Activated CD8-positive, alpha-beta T cell treated with anti-CD3 and anti-CD28 coated beads for 36 hours (primary cell): ENCODE data around the gene UTP4. TPM values are rescaled to one million over a fixed set of nuclear protein-coding genes. Genes with fewer than 3 reads are reported as not detected.

ENCODE experiments used
- ATAC-seq: fragments of 200-7000 bp; cut with Tn5 transposase; one replicate; pipeline ENCODE4 v1.10.0; 2021; ENCODE audit warnings: mild to moderate bottlenecking, moderate library complexity
- CTCF ChIA-PET: fragments of 350-600 bp; sonication (Branson Sonifier 250); formaldehyde crosslinking; loops from one replicate; lab custom pipeline; 2021; ENCODE audit warnings: antibody characterized with exemption; lab: Charles Lee
- POLR2A ChIA-PET: fragments of 350-600 bp; sonication (Branson Sonifier 250); formaldehyde crosslinking; loops from one replicate; lab custom pipeline; 2021; ENCODE audit warnings: antibody characterized with exemption; lab: Charles Lee
- DNase-seq: peaks from one replicate; pipeline ENCODE4 v3.0.0-alpha.2; 2020
- H3K27ac Mint-ChIP-seq: one replicate; pipeline ENCODE4 v1.8.0; 2021; ENCODE audit warnings: mild to moderate bottlenecking, mixed read lengths
- H3K27me3 Mint-ChIP-seq: one replicate; pipeline ENCODE4 v1.8.0; 2021; ENCODE audit warnings: mixed read lengths
- H3K36me3 Mint-ChIP-seq: one replicate; pipeline ENCODE4 v1.8.0; 2021; ENCODE audit warnings: low read depth, mixed read lengths
- H3K4me1 Mint-ChIP-seq: one replicate; pipeline ENCODE4 v1.8.0; 2021; ENCODE audit warnings: low read depth, mixed read lengths
- H3K4me3 Mint-ChIP-seq: one replicate; pipeline ENCODE4 v1.8.0; 2021; ENCODE audit warnings: mild to moderate bottlenecking, moderate library complexity, mixed read lengths
- H3K9me3 Mint-ChIP-seq: one replicate; pipeline ENCODE4 v1.8.0; 2021; ENCODE audit warnings: mixed read lengths
- CTCF ChIP-seq: fragments of 200-600 bp; IDR thresholded peaks from one replicate; pipeline ENCODE4 v1.8.0; 2022; ENCODE audit warnings: antibody characterized with exemption, mild to moderate bottlenecking
- intact Hi-C: fragments of 100-400 bp; cut with micrococcal nuclease; formaldehyde crosslinking; loops from one replicate; pipeline ENCODE4 v1.10.0; 2022
- total RNA-seq, 2 experiments: library from RNA; stranded (reverse); gene quantifications; one replicate each; pipeline ENCODE4 v1.2.3, GENCODE V29; 2021

The UTP4 gene
- total RNA-seq, 2 experiments from 2014 or later: 112 to 121 TPM

- H3K4me3 Mint-ChIP-seq: no peak overlapping the region
- ChIA-PET CTCF (interaction anchor here (2.3 kb wide), 1 partner anchor 27 kb away, joined by 7 read pairs; no protein-coding TSS in a partner anchor), POLR2A (interaction anchor here (1.2 kb wide), 1 partner anchor 24 kb away, joined by 3 read pairs; no protein-coding TSS in a partner anchor)
- peaks cover 38% of the 10 kb centered on the region for H3K4me1 Mint-ChIP-seq
- no peak overlapping the region for H3K27ac Mint-ChIP-seq
- ATAC-seq: no peak
- intact Hi-C loops: no loop called here
- H3K27me3 Mint-ChIP-seq: no peaks in the 10 kb centered on the region
- peaks cover 10% of the 10 kb centered on the region for H3K36me3 Mint-ChIP-seq
- no peak for TF ChIP-seq CTCF
- no peaks in the 10 kb centered on the region for H3K9me3 Mint-ChIP-seq
- DNase-seq: no peak
Observed at GRCh38 chr16:69190598-69190997, 58.1 kb downstream of the UTP4 start.

- H3K36me3 Mint-ChIP-seq: peaks cover 10% of the 10 kb centered on the region
- CTCF ChIA-PET: no interaction called here
Observed at GRCh38 chr16:69191136-69191535, 58.7 kb downstream of the UTP4 start.

GRCh38 chr16:69193855-69194254, 61.4 kb downstream of the UTP4 start:
- POLR2A ChIA-PET: no interaction called here
- no peak for DNase-seq
- no peak for TF ChIP-seq CTCF
- Mint-ChIP-seq H3K27ac (no peak overlapping the region), H3K4me3 (no peak overlapping the region), H3K4me1 (peaks cover 27% of the 10 kb centered on the region), H3K27me3 (no peaks in the 10 kb centered on the region), H3K36me3 (peaks cover 4% of the 10 kb centered on the region), H3K9me3 (no peaks in the 10 kb centered on the region)
- intact Hi-C loops: no loop called here
- no peak for ATAC-seq
- CTCF ChIA-PET: no interaction called here

More at GRCh38 chr16:69191136-69191535, 58.7 kb downstream of the UTP4 start:
- no peak for TF ChIP-seq CTCF
- no peaks in the 10 kb centered on the region for H3K27me3 Mint-ChIP-seq
- no peak overlapping the region for H3K4me3 Mint-ChIP-seq
- no peak for ATAC-seq
- intact Hi-C loops: no loop called here
- DNase-seq: no peak
- POLR2A ChIA-PET: no interaction called here
- no peaks in the 10 kb centered on the region for H3K9me3 Mint-ChIP-seq
- H3K27ac Mint-ChIP-seq: no peak overlapping the region
- peaks cover 36% of the 10 kb centered on the region for H3K4me1 Mint-ChIP-seq

- ChIA-PET CTCF (no interaction called here), POLR2A (interaction anchor here (1.3 kb wide), 1 partner anchor 9 kb away, joined by 3 read pairs; no protein-coding TSS in a partner anchor)
- Mint-ChIP-seq H3K9me3 (no peaks in the 10 kb centered on the region), H3K4me3 (no peak overlapping the region), H3K27me3 (no peaks in the 10 kb centered on the region), H3K4me1 (peaks cover 22% of the 10 kb centered on the region), H3K27ac (no peak overlapping the region), H3K36me3 (peaks cover 4% of the 10 kb centered on the region)
- DNase-seq (no peak), ATAC-seq (no peak)
- intact Hi-C loops: no loop called here
- no peak for TF ChIP-seq CTCF
Observed at GRCh38 chr16:69194488-69194887, 62.0 kb downstream of the UTP4 start.

GRCh38 chr16:69195369-69196029, 63.0 kb downstream of the UTP4 start:
- CTCF ChIA-PET: no interaction called here

More at GRCh38 chr16:69195369-69196029, 63.0 kb downstream of the UTP4 start:
- Mint-ChIP-seq H3K9me3 (no peaks in the 10 kb centered on the region), H3K36me3 (peaks cover 4% of the 10 kb centered on the region), H3K4me1 (peaks cover 16% of the 10 kb centered on the region), H3K27ac (no peak overlapping the region), H3K4me3 (no peak overlapping the region), H3K27me3 (no peaks in the 10 kb centered on the region)
- ATAC-seq: no peak
- no peak for DNase-seq
- TF ChIP-seq CTCF: no peak
- intact Hi-C loops: no loop called here
- POLR2A ChIA-PET: interaction anchor here (1.3 kb wide), 1 partner anchor 8 kb away, joined by 3 read pairs; no protein-coding TSS in a partner anchor
